ENCODE measurements around the gene GTF3A.

The GTF3A gene

GRCh38 chr13:27463500-27463899 is 39.1 kb downstream of the GTF3A start:
- H3K4me3 ChIP-seq (ENCODE audit: low read length) = no peak overlapping the region
- TF ChIP-seq, protein P1, sequence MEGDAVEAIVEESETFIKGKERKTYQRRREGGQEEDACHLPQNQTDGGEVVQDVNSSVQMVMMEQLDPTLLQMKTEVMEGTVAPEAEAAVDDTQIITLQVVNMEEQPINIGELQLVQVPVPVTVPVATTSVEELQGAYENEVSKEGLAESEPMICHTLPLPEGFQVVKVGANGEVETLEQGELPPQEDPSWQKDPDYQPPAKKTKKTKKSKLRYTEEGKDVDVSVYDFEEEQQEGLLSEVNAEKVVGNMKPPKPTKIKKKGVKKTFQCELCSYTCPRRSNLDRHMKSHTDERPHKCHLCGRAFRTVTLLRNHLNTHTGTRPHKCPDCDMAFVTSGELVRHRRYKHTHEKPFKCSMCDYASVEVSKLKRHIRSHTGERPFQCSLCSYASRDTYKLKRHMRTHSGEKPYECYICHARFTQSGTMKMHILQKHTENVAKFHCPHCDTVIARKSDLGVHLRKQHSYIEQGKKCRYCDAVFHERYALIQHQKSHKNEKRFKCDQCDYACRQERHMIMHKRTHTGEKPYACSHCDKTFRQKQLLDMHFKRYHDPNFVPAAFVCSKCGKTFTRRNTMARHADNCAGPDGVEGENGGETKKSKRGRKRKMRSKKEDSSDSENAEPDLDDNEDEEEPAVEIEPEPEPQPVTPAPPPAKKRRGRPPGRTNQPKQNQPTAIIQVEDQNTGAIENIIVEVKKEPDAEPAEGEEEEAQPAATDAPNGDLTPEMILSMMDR (conservative IDR thresholded peaks at IDR 0.05; ENCODE audit: low read length) = no peak
- no peak for DNase-seq (ENCODE audit: low read depth)

DNA sequence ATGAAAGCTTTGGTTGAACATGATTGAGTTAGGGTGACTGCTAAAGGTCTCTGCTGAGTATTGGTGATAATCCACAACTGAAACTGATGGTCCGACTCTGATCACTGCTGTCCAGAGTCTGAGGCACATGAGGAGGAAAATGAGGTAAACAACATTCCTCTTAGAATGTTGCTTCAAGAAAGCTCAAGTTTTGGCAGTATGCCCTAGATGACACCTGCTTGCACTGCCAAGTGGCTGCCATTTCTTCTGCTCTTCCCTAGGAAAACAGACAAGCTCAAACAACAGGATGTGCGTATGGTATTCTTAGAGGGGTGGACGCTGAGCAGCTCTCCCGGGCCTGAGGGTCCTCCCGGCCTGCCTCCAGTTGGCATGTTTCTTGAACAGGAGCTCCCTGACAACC is 41.2 kb downstream of the GTF3A start:
- TF ChIP-seq, protein P1 (conservative IDR thresholded peaks at IDR 0.05; ENCODE audit: low read length) = no peak
- no peak overlapping the region for H3K4me3 ChIP-seq (ENCODE audit: low read length)
- DNase-seq (ENCODE audit: low read depth) = no peak

- TF ChIP-seq, protein P1 (conservative IDR thresholded peaks at IDR 0.05; ENCODE audit: low read length) = no peak
- H3K4me3 ChIP-seq (ENCODE audit: low read length) = no peak overlapping the region
- no peak for DNase-seq (ENCODE audit: low read depth)
Measured at GRCh38 chr13:27466513-27466912, 42.1 kb downstream of the GTF3A start.

DNA sequence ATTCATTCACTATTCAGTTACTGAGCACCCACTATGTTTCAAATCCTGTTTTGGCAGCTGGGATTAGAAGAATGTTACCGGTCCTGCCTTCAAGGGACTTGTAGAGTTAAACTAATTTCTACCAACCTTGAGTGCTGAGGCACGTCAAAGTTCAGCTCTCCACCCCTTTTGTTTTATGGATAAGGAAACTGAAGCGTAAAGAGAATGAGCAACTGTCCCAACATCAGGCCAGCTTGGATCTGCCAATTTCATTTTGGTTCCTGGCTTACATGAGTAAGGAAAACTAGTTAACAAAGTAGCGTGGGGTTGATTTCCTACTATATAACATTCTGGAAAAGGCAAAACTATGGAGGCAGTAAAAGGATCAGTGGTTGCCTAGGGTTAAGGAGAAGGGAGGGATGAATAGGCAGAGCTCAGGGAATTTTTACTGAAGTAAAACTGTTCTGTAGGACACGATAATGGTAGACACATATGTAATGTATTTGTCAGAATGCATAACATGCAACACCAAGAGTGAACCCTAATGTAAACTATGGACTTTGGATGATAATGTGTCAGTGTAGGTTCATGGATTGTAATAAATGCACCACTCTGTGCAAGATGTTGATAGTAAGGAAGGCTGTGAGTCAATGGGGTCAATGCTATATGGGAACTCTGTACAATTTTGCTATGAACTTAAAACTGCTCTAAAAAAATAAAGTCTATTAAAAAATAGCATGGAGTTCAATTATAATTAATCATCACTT is 45.8 kb downstream of the GTF3A start:
- no peak overlapping the region for H3K4me3 ChIP-seq (ENCODE audit: low read length)
- TF ChIP-seq, protein P1 (conservative IDR thresholded peaks at IDR 0.05; ENCODE audit: low read length) = no peak
- DNase-seq (ENCODE audit: low read depth) = no peak

- H3K4me3 ChIP-seq (ENCODE audit: low read length) = no peak overlapping the region
- DNase-seq (ENCODE audit: low read depth) = no peak
- TF ChIP-seq, protein P1 (conservative IDR thresholded peaks at IDR 0.05; ENCODE audit: low read length) = no peak
Measured at GRCh38 chr13:27472441-27472840, 48.0 kb downstream of the GTF3A start.

DNA sequence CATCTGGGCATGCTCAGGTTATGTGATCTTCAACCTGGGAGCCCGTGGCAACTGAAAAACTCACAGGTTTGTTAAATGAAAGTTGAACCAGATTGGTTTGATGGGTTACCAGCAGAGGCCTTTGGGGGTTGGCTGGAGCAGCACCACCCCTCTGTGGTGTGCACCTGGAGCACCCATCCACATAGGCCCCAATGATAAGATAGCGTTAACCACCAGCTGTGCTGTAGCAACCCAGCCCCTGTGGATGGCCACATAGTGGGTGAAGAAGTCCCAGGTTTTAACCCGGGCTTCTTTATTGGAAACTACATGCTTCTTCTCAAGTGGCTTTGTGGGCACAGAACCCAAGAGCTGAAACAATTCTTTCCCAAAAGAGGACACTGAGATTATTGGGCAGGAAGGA is 48.5 kb downstream of the GTF3A start:
- DNase-seq (ENCODE audit: low read depth) = no peak
- H3K4me3 ChIP-seq (ENCODE audit: low read length) = no peak overlapping the region
- TF ChIP-seq, protein P1 (conservative IDR thresholded peaks at IDR 0.05; ENCODE audit: low read length) = no peak

- H3K4me3 ChIP-seq (ENCODE audit: low read length) = no peak overlapping the region
- DNase-seq (ENCODE audit: low read depth) = no peak
- TF ChIP-seq, protein P1 (conservative IDR thresholded peaks at IDR 0.05; ENCODE audit: low read length) = no peak
Measured at GRCh38 chr13:27474751-27475268, 50.4 kb downstream of the GTF3A start.
